IPS-NIHi7 (cell line): ENCODE measurements around the gene MED16.
A peak's percentile ranks its signal among the peaks of the same experiment; 100 is the strongest.

Experiments used
- DNase-seq: peaks from one replicate; pipeline ENCODE4 v3.0.0; 2012; ENCODE audit warnings: mixed read lengths; ENCODE audit errors: extremely low spot score

Gene MED16

GRCh38 chr19:871446-872265, 21.3 kb downstream of the MED16 start:
- no peak for DNase-seq

- no peak for DNase-seq
These were observed 22.0 kb downstream of the MED16 start for GRCh38 chr19:870963-871401.

- no peak for DNase-seq
These were observed 22.7 kb downstream of the MED16 start for GRCh38 chr19:870314-870713.

DNA sequence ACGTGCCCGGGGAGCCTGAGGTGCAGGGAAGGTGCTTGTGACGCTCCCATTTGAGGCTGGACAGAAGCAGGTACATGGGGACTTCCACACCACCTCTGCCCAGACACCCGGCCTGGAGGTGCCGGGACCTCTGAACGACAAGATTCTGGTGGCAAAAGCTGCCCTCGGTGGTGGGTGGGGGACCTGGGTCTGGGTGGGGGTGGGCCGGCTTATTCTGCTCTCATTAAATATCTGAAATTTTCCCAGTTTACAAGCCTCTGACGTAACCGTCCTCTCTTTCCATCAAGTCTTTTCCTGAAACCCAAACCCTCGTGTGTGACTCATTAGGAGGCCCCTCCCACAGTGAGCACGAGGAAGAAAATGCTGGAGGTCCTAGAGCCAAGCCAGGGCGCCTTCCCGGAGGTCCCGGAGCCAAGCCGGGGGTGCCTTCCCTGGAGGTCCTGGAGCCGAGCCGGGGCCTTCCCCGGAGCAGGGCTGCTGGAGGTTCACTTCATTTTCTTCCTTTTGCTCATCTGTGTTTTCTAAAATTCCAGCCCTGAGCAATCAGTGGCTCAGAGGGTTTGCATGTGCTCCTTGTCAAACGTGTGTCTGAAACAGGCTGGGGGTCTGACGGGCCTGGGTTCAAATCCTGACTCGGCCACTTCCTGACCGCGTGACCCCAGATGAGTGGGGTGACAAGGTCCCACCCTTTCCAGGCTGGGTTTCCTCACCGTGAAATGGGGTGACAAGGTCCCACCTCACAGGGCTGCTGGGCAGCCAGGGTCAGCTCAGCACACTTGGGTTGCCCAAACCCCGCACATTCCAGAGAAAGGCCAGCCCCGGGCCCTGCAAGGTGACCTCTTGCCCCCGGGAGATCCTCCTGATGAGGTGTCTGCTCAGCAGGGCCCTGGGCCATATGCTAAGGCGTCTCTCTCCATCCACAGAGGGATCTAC, 23.5 kb downstream of the MED16 start:
- no peak for DNase-seq

GRCh38 chr19:868458-869244, 24.3 kb downstream of the MED16 start:
- DNase-seq = no peak

DNA sequence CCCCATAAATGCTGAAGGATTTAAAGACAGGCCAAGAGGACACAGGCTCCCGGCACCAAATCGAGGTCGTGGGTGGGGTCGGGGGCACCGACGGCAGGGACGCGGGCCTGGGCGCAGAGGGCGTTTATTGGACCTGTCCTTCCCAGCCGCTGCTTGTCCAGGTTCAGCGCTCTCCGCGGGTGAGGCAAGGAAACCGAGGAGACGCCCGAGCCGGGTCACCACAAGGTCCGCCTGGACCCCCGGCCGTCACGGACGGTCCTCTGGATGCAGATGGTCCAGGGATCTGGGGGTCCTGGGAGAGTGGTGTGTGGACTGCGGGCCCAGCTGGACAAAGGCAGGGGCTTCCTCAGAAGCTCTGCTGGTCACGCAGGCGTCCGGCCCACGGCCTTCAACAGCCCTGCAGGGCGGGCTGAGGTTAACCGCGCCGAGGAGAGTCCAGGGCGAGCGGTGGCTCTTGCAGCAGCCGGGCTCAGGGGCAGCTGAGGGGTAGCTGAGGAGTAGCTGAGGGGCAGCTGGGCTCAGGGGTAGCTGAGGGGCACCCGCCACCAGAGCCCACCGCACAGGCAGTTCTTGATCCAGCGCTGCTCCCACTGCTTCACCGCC, 25.0 kb downstream of the MED16 start:
- no peak for DNase-seq

DNA sequence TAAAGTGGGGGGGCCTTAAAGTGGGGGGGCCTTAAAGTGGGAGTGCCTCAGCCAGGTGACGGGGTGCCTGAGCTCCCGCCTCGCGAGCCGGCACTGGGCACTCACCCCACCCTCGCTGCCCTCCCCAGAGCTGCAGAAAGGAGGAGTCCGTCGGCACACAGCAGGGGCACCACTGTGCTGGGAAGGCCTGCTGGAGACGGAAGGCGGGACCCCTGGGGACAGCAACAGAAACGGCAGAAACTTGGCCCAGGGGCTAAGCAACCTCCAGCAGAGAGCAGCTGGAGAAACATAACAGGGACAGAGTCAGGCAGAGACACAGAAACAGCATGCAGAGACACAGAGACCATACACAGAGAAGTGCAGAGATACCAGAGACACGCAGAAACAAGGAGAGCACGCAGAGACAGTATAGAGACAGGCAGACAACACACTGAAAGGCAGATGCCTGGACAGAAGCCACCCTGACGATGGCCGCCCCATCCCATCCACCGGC, 25.6 kb downstream of the MED16 start:
- DNase-seq = no peak

DNA sequence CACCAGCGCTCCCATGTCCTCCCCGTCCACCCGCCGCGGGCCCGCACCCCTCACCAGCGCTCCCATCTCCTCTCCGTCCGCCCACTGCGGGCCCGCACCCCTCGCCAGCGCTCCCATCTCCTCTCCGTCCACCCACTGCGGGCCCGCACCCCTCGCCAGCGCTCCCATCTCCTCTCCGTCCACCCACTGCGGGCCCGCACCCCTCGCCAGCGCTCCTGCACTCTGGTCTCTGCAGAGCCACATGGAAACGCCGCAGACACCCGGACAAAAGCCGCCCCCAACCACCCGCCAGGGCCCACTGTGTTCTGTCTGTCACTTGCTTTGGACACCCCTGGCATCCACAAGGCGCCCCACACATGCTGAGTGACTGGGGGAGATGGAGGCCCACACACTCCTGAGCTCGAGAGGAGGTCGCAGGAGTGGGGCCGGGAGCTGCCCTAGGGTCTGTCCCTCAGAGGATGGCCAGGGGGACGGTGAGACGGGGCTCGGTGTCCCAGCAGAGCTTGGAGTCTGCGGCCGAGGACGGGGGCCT, 26.2 kb downstream of the MED16 start:
- no peak for DNase-seq

GRCh38 chr19:863315-863620, 29.7 kb downstream of the MED16 start:
- no peak for DNase-seq

DNA sequence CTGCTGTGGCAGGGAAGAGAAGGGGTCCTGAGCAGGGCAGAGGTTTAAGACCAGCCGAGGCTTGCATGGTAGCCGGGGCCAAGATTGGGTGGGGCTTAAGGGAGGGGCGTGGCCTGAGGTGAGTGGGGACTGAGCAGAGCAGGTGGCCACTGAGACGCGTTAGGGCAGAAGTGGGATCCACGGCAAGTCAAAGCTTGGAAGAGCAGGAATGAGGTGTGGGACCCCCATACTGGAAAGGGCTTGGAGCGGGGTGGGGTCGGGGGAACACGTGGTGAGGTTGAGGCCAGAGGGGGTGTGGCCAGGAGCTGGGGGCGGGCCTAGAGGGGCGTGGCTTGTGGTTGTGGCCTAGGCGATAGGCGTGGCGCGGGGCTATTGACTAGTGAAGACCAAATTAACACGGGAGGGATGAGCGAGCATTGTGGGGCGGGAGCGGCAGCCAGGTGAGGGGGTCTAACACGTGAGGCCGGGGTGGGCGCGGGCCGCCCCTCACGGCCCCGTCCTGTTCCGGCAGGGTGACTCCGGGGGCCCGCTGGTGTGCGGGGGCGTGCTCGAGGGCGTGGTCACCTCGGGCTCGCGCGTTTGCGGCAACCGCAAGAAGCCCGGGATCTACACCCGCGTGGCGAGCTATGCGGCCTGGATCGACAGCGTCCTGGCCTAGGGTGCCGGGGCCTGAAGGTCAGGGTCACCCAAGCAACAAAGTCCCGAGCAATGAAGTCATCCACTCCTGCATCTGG, 30.2 kb downstream of the MED16 start:
- DNase-seq = peak; percentile 84

- DNase-seq = peak; percentile 96
These were observed 31.0 kb downstream of the MED16 start for GRCh38 chr19:861756-862580.

DNA sequence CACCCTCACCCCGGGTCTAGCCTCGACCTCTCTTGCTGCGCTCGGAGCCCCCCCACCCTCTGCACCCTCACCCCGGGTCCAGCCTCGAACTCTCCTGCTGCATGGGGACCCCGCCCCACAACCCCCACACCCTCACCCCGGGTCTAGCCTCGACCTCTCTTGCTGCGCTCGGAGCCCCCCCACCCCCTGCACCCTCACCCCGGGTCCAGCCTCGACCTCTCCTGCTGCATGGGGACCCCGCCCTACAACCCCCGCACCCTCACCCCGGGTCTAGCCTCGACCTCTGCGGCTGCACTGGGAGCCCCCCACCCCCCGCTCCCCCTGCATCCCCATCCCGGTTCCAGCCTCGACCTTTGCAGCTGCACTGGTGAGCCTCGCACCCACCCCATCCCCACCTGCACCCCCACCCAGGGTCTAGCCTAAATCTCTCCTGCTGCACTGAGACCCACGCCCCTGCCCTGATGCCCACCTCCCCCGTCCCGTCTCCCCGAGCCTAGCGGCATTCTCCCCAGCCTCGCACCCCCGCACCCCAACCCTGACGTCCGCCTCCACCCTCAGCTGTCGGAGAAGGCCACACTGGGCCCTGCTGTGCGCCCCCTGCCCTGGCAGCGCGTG, 31.7 kb downstream of the MED16 start:
- no peak for DNase-seq

DNA sequence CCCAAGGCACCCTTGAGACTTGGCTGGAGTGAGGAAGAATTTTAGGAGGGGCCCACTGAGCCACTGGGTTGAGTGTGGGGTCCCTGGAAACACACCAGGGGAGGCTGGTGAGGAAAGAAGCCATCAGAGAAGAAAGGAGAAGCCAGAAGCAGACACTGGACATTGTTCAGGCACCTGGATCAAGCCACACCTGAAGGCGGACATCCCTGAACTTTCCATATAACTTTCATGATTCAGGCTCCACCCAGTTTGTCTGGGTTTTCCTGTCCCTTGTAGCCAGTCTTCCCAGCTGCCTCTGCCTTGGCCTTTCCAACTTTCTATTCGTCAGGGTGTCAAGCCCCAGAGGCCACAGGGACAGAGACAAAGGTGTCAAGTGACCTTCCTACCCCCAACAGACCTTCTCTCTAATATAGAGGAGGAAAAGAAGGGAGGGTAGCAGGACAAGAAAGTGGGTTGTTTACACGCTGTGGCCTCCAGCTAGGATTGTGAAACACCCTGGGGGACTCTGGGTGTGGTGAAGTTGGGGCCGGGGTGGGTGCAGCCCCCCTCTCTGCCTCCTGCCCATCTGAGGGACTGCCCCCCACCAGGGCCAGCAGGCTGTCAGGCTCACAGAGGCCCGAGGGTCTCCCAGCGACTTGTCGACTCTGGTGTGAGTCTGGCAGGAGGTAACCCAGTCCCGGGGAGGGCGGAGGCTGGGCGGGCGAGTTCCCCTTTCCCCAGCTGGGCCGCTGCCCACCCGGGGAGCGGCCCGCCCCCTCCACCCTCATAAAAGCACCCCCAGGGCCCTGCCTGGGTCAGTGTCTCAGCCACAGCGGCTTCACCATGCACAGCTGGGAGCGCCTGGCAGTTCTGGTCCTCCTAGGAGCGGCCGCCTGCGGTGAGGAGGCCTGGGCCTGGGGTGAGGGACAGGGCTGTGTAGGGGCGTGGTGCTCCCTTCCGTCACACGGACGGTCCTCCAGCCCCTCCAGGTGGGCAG, 33.8 kb downstream of the MED16 start, which contains the start of gene CFD:
Gene CFD, plus strand, starts transcription at position 797 of the 976 bp plus-strand sequence. Its CDS starts 26 bp downstream, at position 823.
- no peak for DNase-seq

DNA sequence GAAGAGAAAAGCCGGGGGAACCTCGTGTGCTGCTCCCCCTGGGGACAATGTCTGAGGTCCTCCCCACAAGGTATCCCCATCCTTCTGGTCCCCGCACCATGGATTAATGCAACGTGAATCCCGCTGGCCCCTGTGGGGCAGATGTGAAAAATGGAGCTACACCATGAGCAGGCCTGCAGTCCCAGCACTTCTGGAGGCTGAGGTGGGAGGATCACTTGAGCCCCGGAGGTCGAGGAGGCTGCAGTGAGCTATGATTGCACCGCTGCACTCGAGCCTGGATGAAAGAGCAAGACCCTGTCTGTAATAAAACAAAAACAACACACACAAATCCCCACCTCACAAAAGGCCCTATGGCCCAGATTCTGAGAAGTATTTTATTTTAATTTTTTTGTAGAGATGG, 34.7 kb downstream of the MED16 start:
- DNase-seq = no peak

GRCh38 chr19:855566-856120, 37.3 kb downstream of the MED16 start:
- DNase-seq = no peak

DNA sequence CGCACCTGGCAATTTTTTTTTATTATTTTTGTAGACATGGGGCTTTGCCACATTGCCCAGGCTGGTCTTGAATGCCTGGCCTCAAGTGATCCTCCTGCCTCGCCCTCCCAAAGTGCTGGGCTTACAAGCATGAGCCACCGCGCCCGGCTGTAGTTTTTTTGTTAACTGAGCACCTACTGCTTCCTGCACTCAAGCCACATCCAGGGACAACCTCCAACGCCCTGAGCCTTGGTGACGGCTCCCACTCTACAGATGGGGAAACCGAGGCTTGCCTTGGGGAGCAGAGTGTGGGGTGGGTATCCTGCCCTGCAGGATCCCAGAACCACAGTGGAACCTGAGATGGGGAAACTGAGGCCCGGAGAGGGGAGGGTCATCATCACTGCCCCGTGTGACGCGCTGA, 37.8 kb downstream of the MED16 start:
- DNase-seq = no peak

DNA sequence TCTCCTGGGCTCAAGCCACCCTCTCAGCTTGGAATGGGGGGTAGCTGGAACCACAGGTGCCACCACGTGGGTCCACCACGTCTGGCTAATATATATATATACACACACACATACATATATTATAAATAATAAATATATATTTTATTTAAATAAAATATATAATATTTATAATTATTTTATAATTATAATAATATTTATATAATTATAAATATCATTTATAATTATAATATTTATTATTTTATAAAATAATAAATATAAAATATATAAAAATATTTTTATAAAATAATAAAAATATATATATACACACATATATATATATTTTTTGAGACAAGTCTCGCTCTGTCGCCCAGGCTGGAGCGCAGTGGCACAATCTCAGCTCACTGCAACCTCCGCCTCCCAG, 38.4 kb downstream of the MED16 start:
- no peak for DNase-seq
